ENCODE measurements around the gene C11orf86.

C11orf86 gene

DNA sequence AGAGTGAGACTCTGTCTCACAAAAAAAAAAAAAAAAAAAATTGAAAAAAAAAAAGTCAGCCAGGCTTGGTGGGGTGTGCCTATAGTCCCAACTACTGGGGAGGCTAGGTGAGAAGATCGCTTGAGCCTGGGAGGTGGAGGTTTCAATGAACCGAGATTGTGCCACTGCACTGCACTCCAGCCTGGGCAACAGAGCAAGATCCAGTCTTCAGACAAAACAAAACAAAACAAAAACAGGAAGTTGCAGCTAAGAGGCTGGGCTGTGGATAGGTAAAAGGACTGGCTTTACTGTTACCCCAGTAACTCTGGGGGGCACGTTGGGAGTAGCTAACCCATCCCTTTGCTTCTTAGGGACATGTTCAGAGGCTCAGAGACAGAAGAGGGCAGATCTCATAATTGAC is 10.6 kb upstream of the C11orf86 start:
- no peak for DNase-seq (ENCODE audit: insufficient read length, low spot score)
- FAIRE-seq = no peak
- TF ChIP-seq POLR2A (IDR thresholded peaks at IDR 0.05; ENCODE audit: low read depth, low read length) = no peak
- TF ChIP-seq POU2F2 (IDR thresholded peaks at IDR 0.05; ENCODE audit: low read depth, low read length) = no peak
- no peak for TF ChIP-seq POLR2AphosphoS5 (IDR thresholded peaks at IDR 0.05; ENCODE audit: low read depth, low read length)
- no peak for TF ChIP-seq PAX5 (IDR thresholded peaks at IDR 0.05; ENCODE audit: insufficient read depth, low read length, severe bottlenecking)
- TF ChIP-seq TAF1 (IDR thresholded peaks at IDR 0.05; ENCODE audit: low read depth, low read length) = no peak
- no peak for TF ChIP-seq SPI1 (IDR thresholded peaks at IDR 0.05; ENCODE audit: low read depth, low read length)

DNA sequence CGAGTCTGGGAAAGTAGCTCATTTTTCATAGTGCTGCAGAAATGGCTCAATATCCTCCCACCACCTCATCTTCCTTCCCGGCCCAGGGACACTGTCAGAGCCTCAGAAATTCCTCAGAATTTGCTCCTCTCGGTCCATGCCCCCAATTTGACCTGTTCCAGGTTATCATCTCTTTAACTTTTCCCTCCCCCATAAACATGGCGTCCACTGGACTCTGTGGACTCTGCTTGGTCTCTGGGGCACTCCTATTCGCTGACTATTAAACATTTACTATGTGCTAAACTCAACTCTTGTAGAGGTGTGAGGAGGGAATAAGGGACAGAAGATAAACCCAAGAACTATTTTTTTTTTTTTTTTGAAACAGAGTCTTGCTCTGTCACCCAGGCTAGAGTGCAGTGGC is 8.8 kb upstream of the C11orf86 start:
- FAIRE-seq = no peak
- no peak for TF ChIP-seq POLR2AphosphoS5 (IDR thresholded peaks at IDR 0.05; ENCODE audit: low read depth, low read length)
- no peak for TF ChIP-seq POU2F2 (IDR thresholded peaks at IDR 0.05; ENCODE audit: low read depth, low read length)
- no peak for TF ChIP-seq SPI1 (IDR thresholded peaks at IDR 0.05; ENCODE audit: low read depth, low read length)
- no peak for TF ChIP-seq POLR2A (IDR thresholded peaks at IDR 0.05; ENCODE audit: low read depth, low read length)
- no peak for TF ChIP-seq TAF1 (IDR thresholded peaks at IDR 0.05; ENCODE audit: low read depth, low read length)
- TF ChIP-seq PAX5 (IDR thresholded peaks at IDR 0.05; ENCODE audit: insufficient read depth, low read length, severe bottlenecking) = no peak
- DNase-seq (ENCODE audit: insufficient read length, low spot score) = no peak

DNA sequence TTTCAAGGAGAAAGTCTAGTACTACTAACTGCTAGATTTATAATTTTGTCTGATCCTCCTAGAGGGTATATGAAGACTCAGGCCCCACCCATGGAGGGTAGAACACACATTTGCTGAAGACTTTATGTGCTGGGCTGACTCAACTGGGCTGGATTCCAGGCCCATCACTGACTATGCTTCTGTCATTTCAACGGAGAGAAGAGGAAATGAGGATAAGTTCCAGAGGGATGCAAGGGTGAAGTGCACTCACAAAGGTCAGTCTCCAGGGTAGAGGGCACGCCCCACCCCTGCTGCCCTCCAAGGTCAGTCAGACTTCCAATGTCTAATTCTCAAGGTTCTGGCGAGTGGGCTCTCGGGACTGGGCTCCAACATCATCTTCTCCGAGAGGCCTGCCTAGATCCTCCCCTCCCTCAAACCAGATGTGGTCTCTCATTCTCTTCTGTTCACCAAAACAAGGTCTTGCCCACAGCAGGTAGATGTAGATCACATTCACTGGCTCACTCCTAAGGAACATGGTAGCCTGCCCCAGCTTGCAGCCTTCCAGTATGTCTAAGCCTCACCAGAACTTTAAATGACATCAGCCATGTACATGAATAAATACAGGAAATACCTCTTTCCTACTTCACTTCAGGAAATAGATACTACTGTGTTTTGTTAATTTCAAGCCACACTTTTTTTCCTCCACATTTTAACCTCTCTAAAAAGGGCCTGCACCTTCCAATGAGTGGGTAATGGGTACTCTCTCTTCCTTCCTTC is 7.3 kb upstream of the C11orf86 start:
- no peak for DNase-seq (ENCODE audit: insufficient read length, low spot score)
- TF ChIP-seq PAX5 (IDR thresholded peaks at IDR 0.05; ENCODE audit: insufficient read depth, low read length, severe bottlenecking) (no peak), POLR2A (IDR thresholded peaks at IDR 0.05; ENCODE audit: low read depth, low read length) (no peak), POLR2AphosphoS5 (IDR thresholded peaks at IDR 0.05; ENCODE audit: low read depth, low read length) (no peak), TAF1 (IDR thresholded peaks at IDR 0.05; ENCODE audit: low read depth, low read length) (no peak), SPI1 (IDR thresholded peaks at IDR 0.05; ENCODE audit: low read depth, low read length) (no peak), POU2F2 (IDR thresholded peaks at IDR 0.05; ENCODE audit: low read depth, low read length) (no peak)
- no peak for FAIRE-seq

DNA sequence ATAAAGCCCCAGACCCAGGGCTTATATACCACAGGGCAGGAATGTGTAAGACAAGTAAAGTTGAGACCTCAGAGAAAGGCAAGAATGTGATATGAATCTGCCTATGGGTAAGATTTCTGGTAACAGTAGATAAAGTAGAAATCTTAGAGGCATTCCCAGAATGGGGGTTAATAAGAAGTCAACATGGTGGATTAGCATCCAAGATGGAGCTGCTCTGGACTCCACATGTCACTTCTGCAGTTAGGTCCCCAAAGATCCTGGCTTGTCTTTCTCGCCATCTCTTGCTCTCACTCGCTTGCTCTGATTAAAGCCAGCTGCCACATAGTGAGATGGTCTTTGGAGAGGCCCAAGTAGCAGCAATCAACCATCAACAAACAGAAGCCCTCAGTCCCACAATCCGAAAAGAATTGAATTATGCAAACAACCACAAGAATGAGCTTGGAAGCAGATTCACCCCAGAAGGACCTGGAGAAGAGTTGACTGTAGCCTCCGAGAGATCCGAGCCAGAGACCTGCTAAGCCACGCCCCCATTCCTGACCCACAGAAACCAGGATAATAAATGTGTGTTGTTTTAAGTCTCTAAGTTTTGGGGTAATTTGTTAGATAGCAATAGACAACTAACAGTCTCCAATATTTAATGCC is 5.4 kb upstream of the C11orf86 start:
- FAIRE-seq (no peak), DNase-seq (ENCODE audit: insufficient read length, low spot score) (no peak)
- TF ChIP-seq POLR2A (IDR thresholded peaks at IDR 0.05; ENCODE audit: low read depth, low read length) (no peak), POU2F2 (IDR thresholded peaks at IDR 0.05; ENCODE audit: low read depth, low read length) (no peak), SPI1 (IDR thresholded peaks at IDR 0.05; ENCODE audit: low read depth, low read length) (no peak), PAX5 (IDR thresholded peaks at IDR 0.05; ENCODE audit: insufficient read depth, low read length, severe bottlenecking) (no peak), TAF1 (IDR thresholded peaks at IDR 0.05; ENCODE audit: low read depth, low read length) (no peak), POLR2AphosphoS5 (IDR thresholded peaks at IDR 0.05; ENCODE audit: low read depth, low read length) (no peak)

DNA sequence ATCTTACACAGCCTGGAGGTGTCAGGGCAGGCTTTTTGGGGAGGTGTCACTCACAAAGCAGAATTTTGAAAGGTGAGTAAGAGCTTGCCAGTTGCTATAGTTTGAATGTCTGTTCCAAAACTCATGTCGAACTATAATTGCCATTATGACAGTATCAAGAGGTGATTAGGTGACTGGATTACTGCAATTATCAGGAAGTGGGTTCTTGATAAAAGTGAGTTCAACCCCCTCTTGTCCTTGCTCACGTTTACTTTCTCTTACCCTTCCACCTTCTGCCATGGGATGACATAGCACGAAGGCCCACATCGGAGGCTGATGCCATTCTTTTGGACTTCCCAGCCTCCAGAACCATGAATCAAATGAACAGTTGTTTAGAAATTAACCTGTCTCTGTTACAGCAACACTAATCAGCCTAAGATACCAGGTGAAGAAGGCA is 4.7 kb upstream of the C11orf86 start:
- TF ChIP-seq PAX5 (IDR thresholded peaks at IDR 0.05; ENCODE audit: insufficient read depth, low read length, severe bottlenecking) = no peak
- TF ChIP-seq POU2F2 (IDR thresholded peaks at IDR 0.05; ENCODE audit: low read depth, low read length) = no peak
- no peak for TF ChIP-seq POLR2AphosphoS5 (IDR thresholded peaks at IDR 0.05; ENCODE audit: low read depth, low read length)
- no peak for TF ChIP-seq SPI1 (IDR thresholded peaks at IDR 0.05; ENCODE audit: low read depth, low read length)
- no peak for TF ChIP-seq POLR2A (IDR thresholded peaks at IDR 0.05; ENCODE audit: low read depth, low read length)
- TF ChIP-seq TAF1 (IDR thresholded peaks at IDR 0.05; ENCODE audit: low read depth, low read length) = no peak
- DNase-seq (ENCODE audit: insufficient read length, low spot score) = no peak
- no peak for FAIRE-seq

DNA sequence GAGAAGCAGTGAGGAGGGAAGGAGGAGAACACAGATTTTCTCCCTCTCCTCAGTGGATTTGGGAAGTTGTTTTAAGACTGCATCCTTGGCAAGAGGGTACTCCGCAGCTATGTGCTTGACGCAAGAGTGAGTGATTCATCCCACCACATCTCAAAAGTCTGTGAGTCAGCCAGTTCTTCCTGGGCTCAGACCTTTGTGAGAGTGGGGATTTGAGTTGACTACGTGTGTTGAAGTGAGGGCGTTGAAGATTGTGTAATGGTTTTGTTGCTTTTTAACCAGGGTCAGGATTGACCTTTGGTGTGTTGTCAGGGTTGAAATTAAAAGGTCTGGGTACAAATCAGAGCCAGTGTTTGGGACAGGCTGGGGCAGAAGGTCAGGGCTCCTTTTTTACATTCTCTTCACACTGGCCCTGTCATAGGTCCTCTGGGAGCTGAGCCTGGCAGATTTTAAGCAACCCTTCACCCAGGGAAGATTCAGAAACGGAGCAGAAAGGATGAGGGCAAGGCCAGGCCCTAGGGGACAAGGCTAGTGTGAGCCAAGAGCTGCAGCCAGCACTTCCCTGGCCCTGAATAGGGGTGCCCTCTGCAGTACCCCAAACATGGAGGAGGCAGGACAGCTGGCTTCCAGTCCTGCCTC is 4.2 kb upstream of the C11orf86 start:
- FAIRE-seq (no peak), DNase-seq (ENCODE audit: insufficient read length, low spot score) (no peak)
- TF ChIP-seq SPI1 (IDR thresholded peaks at IDR 0.05; ENCODE audit: low read depth, low read length) = no peak
- no peak for TF ChIP-seq POU2F2 (IDR thresholded peaks at IDR 0.05; ENCODE audit: low read depth, low read length)
- no peak for TF ChIP-seq PAX5 (IDR thresholded peaks at IDR 0.05; ENCODE audit: insufficient read depth, low read length, severe bottlenecking)
- TF ChIP-seq TAF1 (IDR thresholded peaks at IDR 0.05; ENCODE audit: low read depth, low read length) = no peak
- no peak for TF ChIP-seq POLR2AphosphoS5 (IDR thresholded peaks at IDR 0.05; ENCODE audit: low read depth, low read length)

GRCh38 chr11:66971488-66971887 is 3.6 kb upstream of the C11orf86 start:
- DNase-seq (ENCODE audit: insufficient read length, low spot score) = no peak
- no peak for FAIRE-seq
- TF ChIP-seq POLR2A (IDR thresholded peaks at IDR 0.05; ENCODE audit: low read depth, low read length) = no peak
- TF ChIP-seq SPI1 (IDR thresholded peaks at IDR 0.05; ENCODE audit: low read depth, low read length) = no peak
- no peak for TF ChIP-seq POLR2AphosphoS5 (IDR thresholded peaks at IDR 0.05; ENCODE audit: low read depth, low read length)
- no peak for TF ChIP-seq PAX5 (IDR thresholded peaks at IDR 0.05; ENCODE audit: insufficient read depth, low read length, severe bottlenecking)
- TF ChIP-seq POU2F2 (IDR thresholded peaks at IDR 0.05; ENCODE audit: low read depth, low read length) = no peak
- no peak for TF ChIP-seq TAF1 (IDR thresholded peaks at IDR 0.05; ENCODE audit: low read depth, low read length)

DNA sequence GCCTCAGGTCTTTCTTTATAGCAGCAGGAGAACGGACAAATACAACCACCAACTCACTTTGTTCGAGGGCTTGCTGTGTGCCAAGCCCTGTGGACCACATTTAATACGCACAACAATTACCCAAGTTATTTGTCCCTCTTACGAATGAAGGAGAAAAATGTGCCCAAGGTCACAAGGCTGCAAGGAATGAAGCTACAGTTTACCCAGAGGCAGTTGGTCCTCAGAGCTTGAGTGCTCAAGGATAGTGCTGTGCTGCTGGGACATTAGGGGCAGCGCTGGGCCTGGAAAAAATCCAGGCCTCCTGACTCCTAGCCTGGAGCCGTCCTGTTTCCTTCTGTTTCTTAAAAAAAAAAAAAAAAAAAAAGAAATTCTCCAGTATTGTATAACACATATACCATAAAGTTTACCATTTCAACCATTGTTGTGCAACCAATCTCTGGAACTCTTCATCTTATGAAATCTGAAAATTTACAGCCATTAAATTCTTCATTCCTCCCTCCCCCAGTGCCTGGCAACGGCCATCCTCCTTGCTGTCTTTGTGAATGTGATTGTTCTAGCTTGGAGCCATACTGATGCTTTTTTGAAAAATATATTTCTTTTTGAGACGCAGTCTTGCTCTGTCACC is 1.0 kb upstream of the C11orf86 start:
- FAIRE-seq (no peak), DNase-seq (ENCODE audit: insufficient read length, low spot score) (no peak)
- TF ChIP-seq TAF1 (IDR thresholded peaks at IDR 0.05; ENCODE audit: low read depth, low read length) = no peak
- TF ChIP-seq PAX5 (IDR thresholded peaks at IDR 0.05; ENCODE audit: insufficient read depth, low read length, severe bottlenecking) = no peak
- TF ChIP-seq POLR2AphosphoS5 (IDR thresholded peaks at IDR 0.05; ENCODE audit: low read depth, low read length) = no peak
- no peak for TF ChIP-seq SPI1 (IDR thresholded peaks at IDR 0.05; ENCODE audit: low read depth, low read length)
- no peak for TF ChIP-seq POU2F2 (IDR thresholded peaks at IDR 0.05; ENCODE audit: low read depth, low read length)
- TF ChIP-seq POLR2A (IDR thresholded peaks at IDR 0.05; ENCODE audit: low read depth, low read length) = no peak

Measured in GM12891 (cell line).